Endothelial cell of umbilical vein (primary cell): ENCODE results near the gene MYBBP1A. TPM values are rescaled to one million over a fixed set of nuclear protein-coding genes. Genes with fewer than 3 reads are reported as not detected.
A peak's percentile ranks its signal among the peaks of the same experiment; 100 is the strongest.

Source experiments
- BruUV-seq: library from RNA; stranded (reverse); fragments of 400-500 nt; replicated peaks from 2 replicates; lab custom pipeline; 2021; lab: Mats Ljungman, UMichigan
- CTCF ChIA-PET: fragments of 300-600, 350-600 bp; sonication (Branson Sonifier 250); formaldehyde crosslinking; loops from one replicate; lab custom pipeline; 2021; ENCODE audit warnings: antibody characterized with exemption, inconsistent platforms; lab: Charles Lee
- POLR2A ChIA-PET: fragments of 300-600, 350-600 bp; sonication (Branson Sonifier 250); formaldehyde crosslinking; loops from one replicate; lab custom pipeline; 2021; ENCODE audit warnings: antibody characterized with exemption, inconsistent platforms; lab: Charles Lee
- DNase-seq: peaks from one replicate; pipeline ENCODE4 v3.0.0-alpha.2; 2011; ENCODE audit warnings: low read depth, low spot score
- FAIRE-seq: peaks from 2 replicates; lab custom pipeline; 2011; peaks lifted over from hg19 to GRCh38; lab: Jason Lieb, UNC
- H2AFZ ChIP-seq: 2 replicates; pipeline ENCODE4 v1.6.0; 2012; ENCODE audit warnings: low read depth, low read length, control low read depth, inconsistent platforms
- H3K27ac ChIP-seq: 2 replicates; pipeline ENCODE4 v1.5.1; 2011; ENCODE audit warnings: low read depth, mild to moderate bottlenecking, control low read depth, low read length, moderate library complexity; ENCODE audit not compliant: insufficient read depth
- H3K27me3 ChIP-seq, 2 experiments: 2 replicates each; pipeline versions ENCODE4 v1.6.0 to v1.6.1; 2011; ENCODE audit warnings: low read length in 2 of 2, mixed read lengths in 1 of 2; ENCODE audit not compliant: control insufficient read depth in 2 of 2, insufficient read depth in 2 of 2
- H3K36me3 ChIP-seq, 2 experiments: 2 replicates in 1 of 2; 3 replicates in 1 of 2; pipeline ENCODE4 v1.5.1; 2011; ENCODE audit warnings: low read length in 2 of 2, mild to moderate bottlenecking in 1 of 2, moderate library complexity in 1 of 2; ENCODE audit not compliant: control insufficient read depth in 2 of 2, insufficient read depth in 2 of 2; ENCODE audit errors: extremely low read depth in 1 of 2
- H3K4me1 ChIP-seq: 3 replicates; pipeline ENCODE4 v1.5.1; 2011; ENCODE audit warnings: mild to moderate bottlenecking, low read length; ENCODE audit not compliant: control insufficient read depth, insufficient read depth; ENCODE audit errors: extremely low read depth
- H3K4me2 ChIP-seq: 2 replicates; pipeline ENCODE4 v1.6.1; 2011; ENCODE audit warnings: low read length, control low read depth, mixed read lengths; ENCODE audit not compliant: insufficient read depth
- H3K4me3 ChIP-seq, 3 experiments: fragments of 200-600 bp in 1 of 3; sonication (generic), shearing (Covaris generic) in 1 of 3; replicated peaks in 1 of 3; 2 replicates each; pipeline ENCODE4 v1.5.1; 2011 to 2016; ENCODE audit warnings: control low read depth in 3 of 3, low read length in 3 of 3, mild to moderate bottlenecking in 2 of 3, inconsistent platforms in 1 of 3, low read depth in 1 of 3, moderate library complexity in 1 of 3; ENCODE audit not compliant: insufficient read depth in 1 of 3
- H3K79me2 ChIP-seq: 2 replicates; pipeline ENCODE4 v1.6.0; 2012; ENCODE audit warnings: low read length, inconsistent platforms; ENCODE audit not compliant: control insufficient read depth, insufficient read depth
- H3K9ac ChIP-seq: replicated peaks from 2 replicates; pipeline ENCODE3; 2011; ENCODE audit warnings: low read length, control low read depth; ENCODE audit not compliant: insufficient read depth; ENCODE audit errors: extremely low read depth
- H3K9me1 ChIP-seq: replicated peaks from 3 replicates; pipeline ENCODE4 v1.6.0; 2011; ENCODE audit warnings: mild to moderate bottlenecking, low read length; ENCODE audit not compliant: control insufficient read depth, insufficient read depth; ENCODE audit errors: extremely low read depth
- H3K9me3 ChIP-seq: replicated peaks from 2 replicates; pipeline ENCODE4 v1.5.1; 2012; ENCODE audit warnings: low read length, inconsistent platforms; ENCODE audit not compliant: control insufficient read depth, insufficient read depth
- H4K20me1 ChIP-seq: replicated peaks from 2 replicates; pipeline ENCODE3; 2011; ENCODE audit warnings: mild to moderate bottlenecking, low read length; ENCODE audit not compliant: control insufficient read depth, insufficient read depth; ENCODE audit errors: extremely low read depth
- EZH2 ChIP-seq: IDR thresholded peaks from 2 replicates; pipeline ENCODE4 v1.6.1; 2012; ENCODE audit warnings: borderline replicate concordance, low read depth, mild to moderate bottlenecking, moderate library complexity, low read length, inconsistent platforms; ENCODE audit not compliant: severe bottlenecking
- FOS ChIP-seq: IDR thresholded peaks from 2 replicates; pipeline ENCODE4 v1.6.1; 2011; ENCODE audit warnings: mild to moderate bottlenecking, low read length, moderate library complexity, borderline replicate concordance; ENCODE audit not compliant: insufficient read depth
- GATA2 ChIP-seq: IDR thresholded peaks from 2 replicates; pipeline ENCODE4 v1.7.0; 2011; ENCODE audit warnings: low read depth, mild to moderate bottlenecking, moderate library complexity, mixed read lengths, low read length; ENCODE audit not compliant: insufficient read length, insufficient read depth
- JUN ChIP-seq: IDR thresholded peaks from 2 replicates; pipeline ENCODE4 v1.6.1; 2011; ENCODE audit warnings: borderline replicate concordance, low read depth; ENCODE audit not compliant: insufficient read length, insufficient read depth
- POLR2A ChIP-seq: IDR thresholded peaks from 2 replicates; pipeline ENCODE4 v1.6.1; 2012; ENCODE audit warnings: low read depth, mild to moderate bottlenecking, control low read depth, low read length
- POLR2AphosphoS5 ChIP-seq: IDR thresholded peaks from 2 replicates; pipeline ENCODE4 v1.6.1; 2012; ENCODE audit warnings: low read depth, mild to moderate bottlenecking, control low read depth, low read length, moderate library complexity; ENCODE audit not compliant: insufficient read depth
- dilution Hi-C: fragments of 300-500 bp; cut with MboI; formaldehyde crosslinking; loops from one replicate; pipeline ENCODE4 v1.15.0; 2019; ENCODE audit warnings: low sequenced_read_pairs; ENCODE audit not compliant: extremely low pct_ligation_motif_present
- intact Hi-C: fragments of 100-400 bp; cut with micrococcal nuclease; formaldehyde crosslinking; loops from one replicate; pipeline ENCODE4 v1.10.0; 2022
- polyA plus RNA-seq, 4 experiments: library from polyadenylated mRNA; depleted of rRNA in 3 of 4; stranded (reverse) in 3 of 4; unstranded in 1 of 4; fragments of >200 nt; gene quantifications; 2 replicates each; pipeline versions ENCODE4 v1.2.1 to v1.2.3, GENCODE V29; 2011 to 2012; ENCODE audit warnings: missing spikeins in 1 of 4
- total RNA-seq: library from RNA; stranded (reverse); gene quantifications from 2 replicates; pipeline ENCODE4 v1.2.3, GENCODE V29; 2021
- TF ChIP-seq, protein P1 (sequence below): IDR thresholded peaks from 2 replicates; pipeline ENCODE4 v1.6.1; 2011; ENCODE audit not compliant: insufficient read depth, insufficient read length

Gene MYBBP1A
- total and polyA plus RNA-seq, 2 donors (not counting 3 experiments of a cell fraction or from before 2014, with no cell fraction given) = 26.8 to 79.2 TPM

DNA sequence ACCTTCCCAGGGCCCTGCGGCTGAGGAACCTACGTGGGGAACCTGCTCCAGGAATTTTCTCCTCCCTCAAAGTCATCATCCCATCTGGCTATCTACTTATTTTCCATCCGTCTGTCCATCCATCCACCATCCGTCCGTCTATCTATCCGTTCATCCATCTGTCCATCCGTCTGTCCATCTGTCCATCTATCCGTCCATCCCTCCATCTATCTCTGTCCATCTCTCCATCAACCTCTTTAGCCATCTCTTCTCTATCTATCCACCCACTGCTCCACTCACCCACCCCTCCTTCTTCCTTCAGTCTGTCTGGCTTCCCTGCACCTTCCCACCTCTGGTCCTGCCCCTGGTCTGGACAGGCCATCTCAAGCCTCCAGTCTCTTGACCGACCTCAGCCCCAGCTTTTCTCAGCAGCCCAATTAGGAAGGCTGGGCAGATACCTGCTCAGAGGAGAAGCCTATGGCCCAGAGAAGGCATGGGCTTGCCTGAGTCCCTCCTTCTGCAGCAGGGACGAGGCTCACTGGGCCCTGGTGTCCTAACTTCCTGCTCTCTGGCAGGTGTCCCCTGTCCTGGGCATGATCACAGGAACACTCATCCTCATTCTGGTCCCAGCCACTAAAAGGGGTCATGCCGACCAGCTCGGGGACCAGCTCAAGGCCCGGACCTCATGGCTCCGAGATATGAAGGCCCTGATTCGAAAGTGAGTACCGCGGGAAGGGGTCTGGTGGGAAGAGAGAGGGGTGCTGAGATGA lies 23.0 kb downstream of the MYBBP1A start:
- H3K36me3 ChIP-seq = peaks cover 0 to 10% of the 10 kb centered on the region in 2 experiments
- peaks cover 67% of the 10 kb centered on the region for H3K4me1 ChIP-seq
- ChIA-PET POLR2A (no interaction called here), CTCF (interaction anchor here (0.5 to 1.2 kb wide), 4 partner anchors 10 to 40 kb away, joined by 3 read pairs; no protein-coding TSS in a partner anchor)
- H3K27ac ChIP-seq = peak overlapping the region; percentile 89
- no peak overlapping the region for H3K4me3 ChIP-seq
- dilution Hi-C loops = no loop called here
- H3K9me3 ChIP-seq = no peaks in the 10 kb centered on the region
- H4K20me1 ChIP-seq = no peaks in the 10 kb centered on the region
- no peak overlapping the region for H2AFZ ChIP-seq
- intact Hi-C loops = loop anchor here (1.0 to 2.0 kb wide), 3 partner anchors 13 to 111 kb away; no protein-coding TSS in a partner anchor
- no peaks in the 10 kb centered on the region for H3K9me1 ChIP-seq
- DNase-seq (no peak), FAIRE-seq (peak; percentile 65)
- H3K9ac ChIP-seq = peak overlapping the region; percentile 49
- TSS peak; percentile 32 for BruUV-seq
- H3K27me3 ChIP-seq = no peaks in the 10 kb centered on the region
- TF ChIP-seq JUN (no peak), EZH2 (no peak)
- H3K4me2 ChIP-seq = peak overlapping the region; percentile 27
- H3K79me2 ChIP-seq = no peaks in the 10 kb centered on the region

DNA sequence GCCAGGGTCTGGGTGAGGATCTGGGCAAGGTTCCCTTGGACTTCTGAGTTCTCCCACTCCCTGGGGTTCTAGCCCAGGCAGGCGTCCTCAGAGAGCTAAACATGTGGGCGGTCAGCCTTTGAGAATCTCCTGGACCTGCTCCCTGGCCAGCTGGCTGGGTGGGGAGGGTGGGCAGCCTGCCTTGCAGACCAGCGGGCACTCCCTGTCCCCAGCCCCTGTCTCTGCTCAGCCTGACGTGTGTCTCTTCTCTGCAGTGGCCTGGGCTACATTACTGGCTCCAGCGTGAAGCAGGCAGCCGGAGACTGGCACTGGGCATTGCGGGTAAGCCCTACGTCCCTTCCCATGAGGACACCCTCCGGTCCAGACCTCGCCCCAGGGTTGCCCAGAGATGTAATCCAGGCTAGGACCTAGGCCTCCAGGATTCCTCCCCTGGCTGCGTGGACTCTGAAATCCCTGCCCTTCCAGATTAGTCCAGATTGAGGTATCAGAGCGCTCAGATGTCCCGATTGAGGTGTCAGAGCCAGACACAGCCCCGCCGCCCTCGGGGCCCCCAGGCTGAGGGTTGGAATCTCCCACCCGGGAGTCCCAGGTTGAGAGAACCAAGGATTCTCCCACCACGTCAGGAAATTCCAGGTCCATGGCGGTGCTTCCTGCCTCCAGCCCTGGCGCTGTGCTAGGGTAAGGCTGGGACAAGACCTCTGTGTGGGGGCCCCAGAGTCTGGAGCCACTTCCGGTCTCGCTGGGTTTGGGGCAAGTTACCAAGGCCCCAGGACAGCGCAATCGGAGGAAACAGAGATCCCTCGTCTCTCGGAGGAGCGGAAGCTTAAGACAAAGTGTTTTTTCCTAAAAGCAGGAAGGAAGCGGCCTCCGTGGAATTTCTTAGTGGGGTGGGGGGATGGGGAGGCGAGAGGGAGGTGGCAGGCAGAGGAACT lies 24.1 kb downstream of the MYBBP1A start:
- H2AFZ ChIP-seq = peak overlapping the region; percentile 28
- no peaks in the 10 kb centered on the region for H4K20me1 ChIP-seq
- no peaks in the 10 kb centered on the region for H3K9me1 ChIP-seq
- H3K36me3 ChIP-seq = peaks cover 0 to 10% of the 10 kb centered on the region in 2 experiments
- DNase-seq = peak; percentile 97
- dilution Hi-C loops = no loop called here
- ChIA-PET POLR2A (no interaction called here), CTCF (interaction anchor here (0.5 to 1.0 kb wide), 5 partner anchors 9 to 110 kb away, joined by 3 to 6 read pairs (median 3); no protein-coding TSS in a partner anchor)
- BruUV-seq = TSS peak; percentile 12
- H3K4me1 ChIP-seq = peaks cover 57% of the 10 kb centered on the region
- H3K79me2 ChIP-seq = no peaks in the 10 kb centered on the region
- peak overlapping the region; percentile 89 for H3K27ac ChIP-seq
- TF ChIP-seq POLR2AphosphoS5 (peak; percentile 88), FOS (peak; percentile 41), POLR2A (peak; percentile 63), GATA2 (peak; percentile 83), JUN (peak; percentile 45)
- TF ChIP-seq, protein P1, sequence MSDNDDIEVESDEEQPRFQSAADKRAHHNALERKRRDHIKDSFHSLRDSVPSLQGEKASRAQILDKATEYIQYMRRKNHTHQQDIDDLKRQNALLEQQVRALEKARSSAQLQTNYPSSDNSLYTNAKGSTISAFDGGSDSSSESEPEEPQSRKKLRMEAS = no peak
- no peaks in the 10 kb centered on the region for H3K27me3 ChIP-seq
- H3K4me3 ChIP-seq = no peak overlapping the region
- peak overlapping the region; percentile 27 for H3K4me2 ChIP-seq
- H3K9ac ChIP-seq = peak overlapping the region; percentile 49
- no peaks in the 10 kb centered on the region for H3K9me3 ChIP-seq
- intact Hi-C loops = loop anchor here (1.0 to 2.0 kb wide), 3 partner anchors 12 to 110 kb away; no protein-coding TSS in a partner anchor
- FAIRE-seq = peak; percentile 99
